HG03060 (cell line): Measurements from ENCODE around the gene POU3F1.
A peak's percentile ranks its signal among the peaks of the same experiment; 100 is the strongest.

Source experiments
- ATAC-seq: cut with Tn5 transposase; IDR thresholded peaks from one replicate; pipeline ENCODE4 v1.9.1; 2021; ENCODE audit warnings: low read depth, moderate number of reproducible peaks; ENCODE audit not compliant: unreplicated experiment

The POU3F1 gene

DNA sequence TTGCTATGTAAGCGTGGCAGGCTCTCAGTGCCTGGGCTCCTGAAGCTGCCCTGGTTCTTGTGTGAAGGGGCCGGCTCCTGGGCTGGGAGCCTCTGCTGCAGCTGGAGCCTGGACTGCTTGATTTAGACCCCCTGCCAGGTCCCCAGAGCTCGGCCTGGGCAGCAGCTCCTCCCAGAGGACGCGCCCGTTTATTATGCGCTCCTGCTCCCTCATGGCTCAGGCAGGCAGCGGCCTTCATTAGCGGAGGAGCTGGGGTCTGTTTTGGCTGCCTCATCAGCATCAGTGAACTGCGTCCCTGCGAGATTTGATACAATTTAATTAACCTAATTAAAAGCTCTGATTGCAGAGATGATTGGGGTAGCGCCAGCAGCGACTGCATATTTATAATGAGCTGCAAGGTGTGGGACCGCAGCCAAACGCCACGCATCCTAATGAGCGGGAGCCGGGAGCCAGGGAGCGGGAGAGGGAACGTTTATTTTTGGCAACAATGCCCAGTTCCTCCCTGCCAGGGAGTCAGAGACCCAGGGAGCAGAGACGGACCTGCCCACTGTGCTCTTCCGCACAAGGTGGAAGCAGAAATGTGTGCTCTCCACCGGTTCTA lies 17.4 kb downstream of the POU3F1 start:
- no peak for ATAC-seq

DNA sequence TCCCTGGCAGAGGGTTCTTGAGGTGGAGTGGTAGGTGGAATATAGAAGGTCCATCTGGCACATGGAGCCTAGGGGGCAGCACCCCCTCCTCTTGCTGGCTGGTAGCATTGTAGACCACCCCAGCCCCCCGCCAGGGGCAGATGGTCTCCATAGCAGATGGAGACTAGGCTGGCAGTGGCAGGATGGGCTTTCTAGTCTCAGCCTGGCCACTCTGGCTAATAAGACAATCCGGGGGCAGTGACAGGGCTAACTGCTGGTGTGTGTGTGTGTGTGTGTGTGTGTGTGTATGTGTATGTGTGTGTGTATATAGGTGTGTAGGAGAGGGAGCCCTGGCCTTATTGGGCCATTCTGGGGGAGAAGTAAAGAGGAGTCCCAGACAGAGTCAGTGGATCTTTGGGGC lies 17.9 kb downstream of the POU3F1 start:
- peak; percentile 5 for ATAC-seq

DNA sequence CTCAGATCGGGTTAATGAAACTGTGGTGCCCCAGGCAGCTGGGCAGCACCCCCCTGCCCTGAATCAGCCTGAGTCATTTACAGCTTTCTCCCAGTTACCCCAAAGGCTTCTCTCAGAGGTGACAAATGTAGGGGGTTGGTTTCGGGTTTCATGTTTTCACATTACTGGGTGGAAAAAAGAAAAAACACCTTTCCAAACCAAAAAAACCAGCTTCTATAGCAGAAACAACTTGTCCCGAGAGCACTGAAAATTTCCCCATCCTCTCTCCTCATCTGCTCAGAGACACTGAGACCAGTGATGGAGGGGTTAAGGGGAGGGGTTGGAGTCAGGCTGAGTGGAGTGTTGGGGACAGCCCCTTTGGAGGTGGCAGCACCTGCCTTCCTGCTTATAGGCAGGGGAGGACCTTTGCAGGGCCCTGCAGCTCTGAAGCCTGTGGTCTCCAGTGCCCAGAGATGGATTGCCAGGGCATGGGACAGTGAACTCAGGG lies 18.4 kb downstream of the POU3F1 start:
- peak; percentile 47 for ATAC-seq

DNA sequence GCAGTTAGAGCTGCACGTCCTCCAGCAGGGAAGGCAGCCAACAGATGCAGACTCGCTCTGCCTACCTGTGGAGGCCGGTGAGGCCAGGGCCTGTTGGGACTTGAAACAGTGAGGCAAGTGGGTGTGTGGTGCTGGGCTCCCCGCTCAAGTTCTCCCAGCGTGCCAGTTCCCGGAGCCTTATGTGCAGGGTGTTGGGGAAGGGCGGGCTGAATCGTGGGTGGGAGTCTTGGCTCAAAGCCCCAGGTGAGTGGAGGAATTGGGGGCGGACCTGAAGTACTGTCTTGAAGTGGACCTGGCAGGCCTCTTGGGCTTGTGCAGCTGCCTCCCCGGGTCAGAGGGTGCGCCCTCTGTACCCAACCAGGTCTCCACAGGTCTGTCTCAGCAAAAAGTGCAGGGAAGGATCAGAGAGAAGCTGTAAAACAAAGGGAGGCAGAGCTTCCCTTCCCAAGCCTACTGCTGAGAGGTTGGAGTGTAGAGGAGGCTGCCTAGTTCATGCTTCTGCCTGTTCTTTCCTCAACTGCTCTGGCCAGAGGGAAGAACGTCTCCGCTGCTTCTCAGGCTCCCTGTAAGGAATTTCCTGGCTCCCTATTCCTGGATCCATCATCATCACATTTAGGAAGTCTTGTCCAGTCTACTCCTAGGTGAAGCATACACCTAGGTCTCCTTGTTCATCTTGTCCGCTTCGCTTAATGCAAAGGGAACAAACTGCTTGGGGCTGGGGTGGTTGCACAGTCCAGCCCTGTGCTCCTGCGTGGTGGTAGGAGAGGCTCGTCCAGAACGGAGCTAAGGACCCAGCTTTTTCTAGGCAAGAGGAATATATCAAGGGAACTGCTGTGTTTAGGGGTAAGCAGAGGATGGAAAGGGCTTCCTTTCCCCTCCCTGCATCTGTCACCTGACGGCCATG lies 19.1 kb downstream of the POU3F1 start:
- ATAC-seq = no peak

DNA sequence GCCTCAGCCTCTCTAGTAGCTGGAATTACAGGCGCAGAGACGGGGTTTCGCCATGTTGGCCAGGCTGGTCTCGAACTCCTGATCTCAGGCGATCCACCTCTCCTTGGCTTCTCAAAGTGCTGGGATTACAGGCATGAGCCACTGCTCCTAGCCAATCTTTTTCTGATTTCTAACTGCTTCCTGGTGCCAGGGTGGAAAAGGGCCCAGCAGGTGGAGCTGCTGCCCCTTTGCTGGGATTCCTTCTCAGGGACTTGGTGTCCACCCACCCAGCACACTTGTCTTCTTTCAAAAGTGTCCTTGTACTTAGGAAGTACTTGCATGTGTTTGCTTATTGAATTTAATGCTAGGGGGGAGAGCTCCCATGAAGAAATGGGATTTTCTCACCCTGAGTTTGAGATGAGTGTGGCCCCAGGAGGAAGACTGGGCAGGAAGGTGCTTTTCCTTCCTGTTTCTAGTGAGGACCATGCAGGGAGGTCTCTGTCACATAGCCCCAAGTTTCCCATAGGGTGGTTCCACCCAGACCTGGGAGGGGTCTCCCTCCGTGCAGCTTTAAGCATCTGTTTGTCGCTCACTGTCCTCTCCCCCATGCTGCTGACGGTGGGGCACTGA lies 19.9 kb downstream of the POU3F1 start:
- ATAC-seq = no peak

DNA sequence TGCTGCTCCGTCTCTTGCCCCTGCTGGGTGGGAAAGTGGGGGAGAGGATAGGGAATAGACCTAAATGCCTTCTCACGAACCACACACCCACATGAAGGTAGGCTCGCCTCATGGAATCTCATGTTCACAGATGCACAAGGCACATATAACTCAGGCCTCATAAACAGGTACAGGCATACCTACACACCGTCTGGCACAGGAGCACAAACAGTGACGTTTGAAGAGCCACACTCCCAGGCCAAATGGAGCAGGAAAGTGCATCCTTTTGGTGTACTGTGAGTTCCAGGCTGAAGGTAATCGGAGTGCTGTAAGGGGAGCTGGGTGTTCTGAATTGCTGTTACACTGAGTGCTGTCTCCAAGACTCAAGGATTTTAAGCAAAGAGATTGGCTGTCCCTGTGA lies 20.9 kb downstream of the POU3F1 start:
- no peak for ATAC-seq

DNA sequence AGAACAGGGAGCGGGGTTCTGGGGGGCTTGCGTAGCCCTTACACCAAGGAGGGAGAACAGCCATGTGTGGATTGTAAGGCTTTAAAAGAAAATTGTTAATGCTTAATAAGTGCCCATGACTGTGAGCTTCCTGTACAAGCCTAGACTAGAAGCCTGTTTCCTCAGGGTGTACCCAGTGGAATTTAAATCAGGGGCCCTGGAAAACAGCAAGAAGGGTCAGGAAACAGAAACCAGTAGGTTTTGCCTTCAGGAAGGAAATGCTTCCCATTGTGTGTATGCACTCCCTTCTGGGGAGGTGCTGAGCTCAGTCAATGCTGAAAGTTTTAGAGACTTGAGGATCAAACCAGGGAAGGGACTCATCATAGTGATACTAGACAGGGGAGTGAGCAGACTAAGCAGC lies 21.4 kb downstream of the POU3F1 start:
- ATAC-seq = no peak

DNA sequence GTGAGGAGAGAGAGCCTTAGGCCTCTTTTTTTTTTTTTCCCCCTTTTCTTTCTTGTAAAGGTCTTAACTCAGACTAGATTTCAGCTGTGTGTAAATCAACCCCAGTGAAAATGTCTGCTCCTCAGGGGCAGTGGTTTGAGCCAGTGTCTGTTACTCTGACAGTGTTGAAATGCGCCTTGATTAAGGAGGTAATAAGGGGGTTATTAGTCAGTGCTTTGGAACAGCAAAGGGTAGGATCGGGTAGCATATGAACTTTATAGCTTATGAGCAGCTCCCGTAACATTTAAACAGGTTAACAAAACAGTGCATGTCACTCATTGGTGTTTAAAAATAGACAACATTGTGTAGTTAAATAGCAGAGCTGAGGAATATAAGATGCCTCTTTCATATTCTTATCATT lies 23.8 kb downstream of the POU3F1 start:
- no peak for ATAC-seq

DNA sequence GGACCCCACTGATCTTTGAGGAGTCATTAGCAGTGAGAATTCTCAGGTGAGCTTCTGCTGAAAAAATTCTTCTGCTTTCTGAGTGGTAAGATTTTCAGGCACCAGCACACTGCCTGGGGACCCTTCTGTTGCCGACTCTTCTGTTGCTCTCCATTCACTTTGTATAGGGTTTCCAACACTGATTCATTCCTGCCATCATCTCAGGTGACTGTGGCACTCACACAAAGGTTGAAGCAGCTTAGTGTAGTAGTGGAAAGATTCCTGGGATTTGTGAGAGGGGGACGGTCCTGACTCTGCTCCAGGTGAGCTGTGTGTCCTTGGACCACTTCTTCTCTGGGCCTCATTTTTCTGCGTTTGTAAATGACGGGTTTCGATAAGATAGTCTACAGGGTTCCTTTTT lies 24.6 kb downstream of the POU3F1 start:
- no peak for ATAC-seq

DNA sequence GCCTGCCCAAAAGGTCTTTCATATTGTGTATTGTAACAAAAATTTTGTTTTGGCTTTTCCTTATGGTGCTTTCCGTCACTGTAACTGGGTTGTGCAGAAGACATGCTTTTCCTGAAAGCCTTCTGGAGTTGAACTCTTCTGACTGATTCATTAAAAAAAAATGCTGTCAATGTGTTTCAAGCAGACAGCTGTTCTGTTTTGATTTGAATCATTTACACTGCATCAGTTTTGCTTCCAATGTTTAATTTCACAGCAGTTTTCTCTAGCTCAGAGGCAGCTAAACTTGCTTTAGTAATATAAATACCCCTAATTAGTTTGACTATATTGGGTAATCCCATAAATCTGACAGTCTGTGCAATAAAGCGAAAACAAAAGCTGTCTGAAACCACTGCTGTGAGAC lies 26.2 kb downstream of the POU3F1 start:
- ATAC-seq = no peak

DNA sequence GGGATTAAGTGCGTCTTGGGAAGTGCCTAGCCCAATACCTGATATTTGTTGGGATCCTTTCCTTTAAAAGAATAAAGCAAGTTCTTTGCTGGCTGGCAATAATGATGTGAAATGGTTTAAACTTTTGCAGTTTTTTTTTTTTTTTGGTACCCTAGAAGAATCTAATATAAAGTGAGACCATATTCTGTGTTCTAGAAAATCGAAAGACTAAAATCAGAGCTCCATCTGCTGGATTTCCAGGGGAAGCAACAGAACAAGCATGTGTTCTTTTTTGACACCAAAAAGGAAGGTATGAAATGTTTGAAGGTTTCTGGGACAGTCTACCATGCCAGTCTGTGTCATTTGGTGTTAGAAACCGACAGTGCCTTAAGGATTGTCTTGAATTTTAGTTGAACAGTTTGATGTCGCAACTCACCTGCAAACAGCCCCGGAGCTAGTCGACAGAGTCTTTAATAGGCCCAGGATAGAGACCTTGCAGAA lies 27.7 kb downstream of the POU3F1 start:
- ATAC-seq = no peak

DNA sequence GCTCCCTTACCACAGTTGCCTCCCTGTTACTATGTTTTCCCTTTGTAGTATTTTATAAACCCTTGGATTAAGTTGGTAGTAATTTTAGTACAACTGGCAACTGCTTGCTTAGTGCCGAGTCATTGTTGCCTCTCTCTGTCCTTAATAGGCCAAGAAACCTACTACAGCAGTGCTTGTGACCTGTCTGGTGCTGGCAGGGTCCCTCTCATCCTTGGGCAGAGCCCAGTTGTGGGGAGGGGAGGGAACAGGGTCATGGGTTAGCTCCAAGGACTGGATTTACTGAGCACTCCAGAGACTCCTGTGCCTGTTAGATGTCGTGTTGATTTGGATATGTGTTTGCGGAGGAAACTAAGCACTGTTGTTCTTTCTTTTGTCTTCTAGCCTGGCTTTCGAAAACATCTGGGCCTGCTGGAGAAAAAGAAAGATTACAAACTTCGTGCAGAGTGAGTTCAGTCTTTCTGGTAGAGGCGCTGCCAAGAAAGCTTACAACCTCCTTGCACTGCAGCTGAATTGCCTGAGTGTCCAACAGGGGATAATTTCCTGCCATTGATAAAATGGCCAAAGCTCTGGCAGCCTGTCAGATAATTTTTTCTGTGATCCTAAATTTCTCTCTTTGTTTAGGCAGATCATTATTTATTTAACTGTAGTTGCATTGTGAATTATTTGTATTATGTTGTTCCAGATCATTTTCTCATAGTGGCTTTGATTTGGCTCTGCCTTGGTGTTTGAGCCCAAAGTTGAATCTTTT lies 30.4 kb downstream of the POU3F1 start:
- ATAC-seq = no peak

DNA sequence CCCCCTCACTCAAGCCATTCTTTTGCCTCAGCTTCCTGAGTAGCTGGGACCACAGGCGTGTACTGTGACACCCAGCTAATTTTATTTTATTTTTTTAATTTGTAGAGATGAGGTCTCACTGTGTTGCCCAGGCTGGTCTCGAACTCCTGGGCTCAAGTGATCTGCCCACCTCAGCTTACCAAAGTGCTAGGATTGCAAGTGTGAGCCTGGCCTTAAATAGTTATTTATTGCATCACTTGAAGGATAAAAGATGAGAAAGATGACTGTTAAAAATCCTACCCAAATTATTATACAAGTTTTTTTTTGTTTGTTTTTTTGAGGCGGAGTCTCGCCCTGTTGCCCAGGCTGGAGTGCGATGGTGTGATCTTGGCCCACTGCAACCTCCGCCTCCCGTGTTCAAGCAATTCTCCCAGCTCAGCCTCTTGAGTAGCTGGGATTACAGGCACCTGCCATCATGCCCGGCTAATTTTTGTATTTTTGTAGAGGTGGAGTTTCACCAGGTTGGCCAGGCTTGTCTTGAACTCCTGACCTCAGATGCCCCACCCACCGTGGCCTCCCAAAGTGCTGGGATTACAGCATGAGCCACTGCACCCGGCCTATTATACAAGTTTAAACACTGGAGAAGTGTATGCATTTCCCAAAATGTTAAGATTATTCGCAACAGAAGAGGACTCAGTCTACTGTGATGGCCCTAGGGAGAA lies 31.7 kb downstream of the POU3F1 start:
- no peak for ATAC-seq

DNA sequence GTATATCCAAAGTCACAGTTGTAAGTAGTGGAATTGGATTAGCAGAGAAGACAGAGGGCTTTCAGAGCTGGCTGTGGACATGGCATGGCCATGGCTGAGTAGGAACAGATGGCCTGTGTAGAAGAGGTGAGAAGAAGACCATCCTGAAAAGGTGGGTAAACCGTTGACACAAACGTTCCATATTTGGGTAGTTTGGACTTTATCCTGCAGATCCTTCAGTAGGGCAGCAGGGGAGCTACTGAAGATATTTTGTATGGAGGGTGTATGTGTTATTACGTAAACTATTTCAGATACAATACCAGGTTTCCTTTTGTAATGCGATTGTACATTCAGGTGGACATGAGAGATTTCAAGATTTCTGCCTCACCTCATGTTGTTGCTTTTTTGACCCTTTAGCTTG lies 32.4 kb downstream of the POU3F1 start:
- no peak for ATAC-seq

DNA sequence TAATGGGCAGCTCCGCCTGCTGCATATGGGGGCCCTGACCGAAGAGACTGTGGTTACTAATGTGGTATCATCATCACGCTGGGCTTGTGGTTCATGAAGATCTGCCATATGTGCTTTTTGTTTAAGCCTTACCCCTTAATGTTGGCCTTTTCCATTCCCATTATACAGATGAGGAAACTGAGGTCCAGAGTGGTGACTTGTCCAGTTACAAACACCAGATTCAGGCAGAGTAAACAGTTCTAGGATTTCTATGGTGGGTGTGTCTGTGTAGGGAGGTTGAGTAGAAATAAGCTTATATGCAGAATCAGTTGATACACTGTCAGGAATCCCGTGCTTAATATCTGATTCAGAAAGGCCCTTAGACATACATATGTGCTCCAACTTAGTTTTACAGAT lies 33.4 kb downstream of the POU3F1 start:
- no peak for ATAC-seq

DNA sequence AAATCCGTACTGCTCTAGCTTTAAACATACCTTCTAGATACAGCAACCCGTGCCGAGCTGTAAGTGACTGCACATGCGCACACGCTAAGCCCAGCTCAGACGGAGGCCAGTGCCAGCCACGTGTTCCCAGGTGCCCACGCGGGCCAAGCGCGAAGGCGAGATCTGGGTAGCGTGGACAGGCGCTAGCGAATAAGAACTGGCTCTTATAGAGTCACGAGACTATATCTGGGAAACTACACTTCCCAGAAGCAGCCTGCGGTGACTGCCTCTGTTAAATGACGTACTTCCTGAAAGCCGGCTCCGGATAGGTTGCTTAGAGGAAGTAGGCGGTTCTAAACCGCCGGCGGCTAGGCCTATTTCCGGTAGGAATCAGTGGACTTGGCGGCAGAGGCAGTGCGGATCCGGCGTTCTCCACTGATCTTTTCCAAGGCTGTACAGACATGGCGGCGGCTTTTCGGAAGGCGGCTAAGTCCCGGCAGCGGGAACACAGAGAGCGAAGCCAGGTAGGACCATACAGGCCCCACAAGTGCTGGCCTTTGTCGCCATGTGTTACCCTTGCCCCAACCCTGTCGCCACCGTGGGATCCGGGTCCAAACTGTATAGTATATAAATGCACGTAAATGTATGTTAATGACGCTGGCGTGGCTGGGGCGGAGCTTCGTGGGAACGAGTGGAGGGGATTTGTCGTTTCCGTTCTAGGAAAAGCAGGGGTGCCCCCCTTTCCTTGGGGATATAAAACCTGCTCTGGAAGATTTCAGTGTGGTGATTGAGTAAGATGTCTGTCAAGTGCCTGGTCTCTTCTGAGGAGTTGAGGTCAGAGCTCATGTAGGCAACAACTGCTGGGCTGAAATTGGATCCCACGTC lies 34.0 kb downstream of the POU3F1 start, which contains the start of gene UTP11:
Gene UTP11, plus strand, starts transcription at position 372 of the 864 bp plus-strand sequence. Its CDS starts 69 bp downstream, at position 441.
- peak; percentile 84 for ATAC-seq

DNA sequence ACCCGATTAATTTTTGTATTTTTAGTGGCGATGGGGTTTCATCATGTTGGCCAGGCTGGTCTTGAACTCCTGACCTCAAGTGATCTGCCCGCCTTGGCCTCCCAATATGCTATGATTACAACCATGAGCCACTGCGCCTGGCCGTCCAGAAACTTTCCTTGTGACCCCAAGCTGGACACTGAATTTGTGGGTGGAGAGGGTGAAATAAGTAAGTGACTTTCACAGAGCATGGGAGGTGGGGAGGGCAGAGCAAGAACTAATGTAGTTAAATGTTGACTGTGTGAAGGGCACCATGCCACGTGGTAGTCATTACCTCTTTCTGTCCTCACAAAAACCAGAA lies 36.8 kb downstream of the POU3F1 start:
- no peak for ATAC-seq

DNA sequence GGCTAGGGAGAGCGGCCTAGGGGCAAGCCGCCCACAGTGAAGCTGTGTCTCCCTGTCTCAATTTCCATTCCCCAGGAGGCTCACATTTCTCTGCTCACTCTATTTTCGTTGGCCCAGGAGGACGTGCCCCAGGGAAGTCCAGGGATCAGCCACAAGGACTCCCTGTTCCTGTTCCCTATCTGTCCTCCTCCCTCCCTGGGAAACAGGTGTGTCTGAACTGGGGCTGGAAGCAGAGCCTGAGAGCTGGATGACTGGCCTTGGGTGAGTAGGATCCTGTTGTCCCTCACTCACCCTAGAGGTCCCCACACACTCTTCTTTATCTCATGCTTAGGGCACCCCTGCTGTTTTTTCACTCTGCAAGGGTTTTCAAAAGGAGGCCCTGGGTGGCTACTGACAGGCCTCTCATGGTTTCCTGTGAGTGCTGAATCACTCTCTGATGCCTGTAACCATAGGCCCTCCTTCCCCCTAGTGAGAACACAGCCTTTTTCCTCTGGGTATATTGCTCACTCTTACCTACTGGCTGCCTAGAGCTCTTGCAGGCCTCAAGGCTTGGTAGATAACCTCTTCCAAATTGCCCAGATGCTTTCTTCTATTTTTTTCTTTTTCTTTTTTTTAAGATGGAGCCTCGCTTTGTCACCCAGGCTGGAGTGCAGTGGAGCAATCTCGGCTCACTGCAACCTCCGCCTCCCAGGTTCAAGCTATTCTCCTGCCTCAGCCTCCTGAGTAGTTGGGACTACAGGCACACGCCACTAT lies 37.3 kb downstream of the POU3F1 start:
- no peak for ATAC-seq
